Thyroid gland (tissue), 4 donors: Measurements from ENCODE around the gene IQGAP2. TPM values are rescaled to one million over a fixed set of nuclear protein-coding genes. Genes with fewer than 3 reads are reported as not detected.
"Not testable (repeated sequence)": the region's sequence is repeated elsewhere in the genome, so short reads cannot be mapped to it uniquely, and the experiment has no call there.

Experiments
- DNase-seq, 2 donors: peaks; one replicate each; pipeline ENCODE4 v3.0.0-alpha.2; 2019
- H3K27ac ChIP-seq, 3 donors: fragments of 200-600 bp; sonication (generic); 1 replicate in 2 of 3; 2 replicates in 1 of 3; pipeline ENCODE4 v1.5.1; 2016 to 2019; ENCODE audit warnings: mild to moderate bottlenecking in 1 of 3, moderate library complexity in 1 of 3
- H3K27me3 ChIP-seq: fragments of 200-600 bp; sonication (generic); one replicate; pipeline ENCODE4 v1.5.1; 2019
- H3K36me3 ChIP-seq, 2 donors: fragments of 200-600 bp; sonication (generic); one replicate each; pipeline ENCODE4 v1.5.1; 2016 to 2019
- H3K4me1 ChIP-seq, 2 donors: fragments of 200-600 bp; sonication (generic); one replicate each; pipeline ENCODE4 v1.5.1; 2017 to 2019
- H3K4me3 ChIP-seq, 3 donors: fragments of 200-600 bp; sonication (generic); replicated peaks in 1 of 3; 1 replicate in 2 of 3; 2 replicates in 1 of 3; pipeline ENCODE4 v1.5.1; 2016; ENCODE audit warnings: mild to moderate bottlenecking in 1 of 3
- H3K9me3 ChIP-seq: fragments of 200-600 bp; sonication (generic); one replicate; pipeline ENCODE4 v1.5.1; 2017
- CTCF ChIP-seq, 6 experiments: fragments of 200-600 bp in 3 of 6; fragments of 450-650 bp in 3 of 6; sonication (generic) in 3 of 6; IDR thresholded peaks; one replicate each; pipeline ENCODE4 v1.5.1; 2016 to 2019; ENCODE audit warnings: antibody characterized with exemption in 6 of 6, mild to moderate bottlenecking in 2 of 6, inconsistent platforms in 1 of 6, moderate library complexity in 1 of 6
- POLR2A ChIP-seq, 2 donors: fragments of 450-650 bp; IDR thresholded peaks; one replicate each; pipeline ENCODE4 v1.6.1; 2017; ENCODE audit warnings: antibody characterized with exemption in 2 of 2, mild to moderate bottlenecking in 2 of 2, moderate library complexity in 1 of 2
- WGBS, 2 donors: methylation state at CpG; one replicate each; pipeline ENCODE4 v1.1.5; 2017; 5-methylcytosine and 5-hydroxymethylcytosine counted together
- intact Hi-C: fragments of 100-400 bp; cut with DNase I; formaldehyde crosslinking; loops from one replicate; pipeline ENCODE4 v1.15.1; 2023
- total RNA-seq, 4 donors: library from RNA; depleted of rRNA; stranded (reverse); fragments of >200 nt; gene quantifications; one replicate each; pipeline ENCODE4 v1.2.3, GENCODE V29; 2016

IQGAP2 gene
- total RNA-seq, 4 donors from 2014 or later = 55.1 to 85.5 (median 64.0) TPM

GRCh38 chr5:76675364-76675763, 272.3 kb downstream of the IQGAP2 start:
- no peak overlapping the region for H3K27ac ChIP-seq
- intact Hi-C loops = no loop called here
- TF ChIP-seq CTCF (IDR thresholded peaks at IDR 0.05) (no peak), POLR2A (IDR thresholded peaks at IDR 0.05) (no peak)
- 89 to 97% methylated on average over 1 of the region's 1 CpG for WGBS, 2 donors
- H3K4me1 ChIP-seq = no peaks in the 10 kb centered on the region
- H3K4me3 ChIP-seq = no peak overlapping the region
- H3K36me3 ChIP-seq = no peaks in the 10 kb centered on the region
- DNase-seq = no peak
- H3K27me3 ChIP-seq = no peaks in the 10 kb centered on the region
- no peaks in the 10 kb centered on the region for H3K9me3 ChIP-seq

DNA sequence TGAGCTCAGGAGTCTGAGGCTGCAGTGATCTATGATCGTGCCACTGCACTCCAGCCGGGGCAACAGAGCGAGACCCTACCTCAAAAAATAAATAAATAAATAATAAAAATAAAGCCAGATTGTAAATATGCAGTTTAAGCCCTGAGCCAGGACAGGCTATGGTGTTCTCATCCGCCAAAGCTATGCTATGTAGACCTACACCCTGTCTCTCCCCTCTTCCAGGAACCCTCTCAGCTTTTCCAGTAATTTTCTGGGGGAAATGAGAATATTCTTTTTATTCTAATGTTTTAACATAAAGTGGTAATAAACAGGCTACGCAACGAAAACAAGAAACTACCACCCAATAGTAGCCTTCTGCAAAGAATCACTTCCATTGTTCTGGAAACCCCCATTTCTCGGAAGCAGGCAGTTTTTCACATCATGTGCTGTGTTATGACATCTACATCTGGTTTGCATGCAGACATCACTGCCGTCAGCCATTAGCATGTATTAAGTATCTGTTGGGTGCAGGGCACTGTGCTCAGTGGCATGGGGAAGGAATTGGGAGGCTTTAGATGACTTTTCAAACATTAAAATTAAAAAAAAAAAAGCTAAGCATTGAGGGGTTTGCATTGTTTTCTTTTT, 274.9 kb downstream of the IQGAP2 start:
- DNase-seq = no peak
- Histone ChIP-seq H3K27me3 (no peaks in the 10 kb centered on the region), H3K9me3 (no peaks in the 10 kb centered on the region), H3K36me3 (no peaks in the 10 kb centered on the region), H3K27ac (no peak overlapping the region), H3K4me3 (no peak overlapping the region), H3K4me1 (no peaks in the 10 kb centered on the region)
- 95 to 98% methylated on average over 8 of the region's 8 CpGs for WGBS, 2 donors
- TF ChIP-seq POLR2A (IDR thresholded peaks at IDR 0.05) = no peak
- TF ChIP-seq CTCF (IDR thresholded peaks at IDR 0.05) = no peak
- intact Hi-C loops = no loop called here

DNA sequence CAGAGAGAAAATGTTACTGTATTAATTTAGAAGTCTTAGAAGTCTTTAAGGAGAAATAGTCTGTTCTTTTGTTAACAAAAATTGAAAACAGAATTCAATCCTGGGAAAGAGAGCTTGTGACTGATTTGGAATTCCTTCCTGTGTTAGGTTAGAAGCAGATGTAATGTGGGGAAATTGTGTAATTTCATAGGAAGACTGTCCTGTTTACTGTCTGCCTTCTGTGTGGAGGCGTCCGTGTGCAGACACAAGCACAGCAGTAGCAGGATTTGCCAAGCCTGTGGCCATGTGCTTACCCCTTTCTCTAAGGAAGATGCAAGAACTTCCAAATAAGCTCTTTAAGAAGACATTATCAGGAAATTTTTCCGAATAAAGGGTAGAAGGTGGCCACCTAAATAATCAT, 276.1 kb downstream of the IQGAP2 start:
- intact Hi-C loops = no loop called here
- TF ChIP-seq POLR2A (IDR thresholded peaks at IDR 0.05) (no peak), CTCF (IDR thresholded peaks at IDR 0.05) (no peak)
- H3K27ac ChIP-seq = no peak overlapping the region

DNA sequence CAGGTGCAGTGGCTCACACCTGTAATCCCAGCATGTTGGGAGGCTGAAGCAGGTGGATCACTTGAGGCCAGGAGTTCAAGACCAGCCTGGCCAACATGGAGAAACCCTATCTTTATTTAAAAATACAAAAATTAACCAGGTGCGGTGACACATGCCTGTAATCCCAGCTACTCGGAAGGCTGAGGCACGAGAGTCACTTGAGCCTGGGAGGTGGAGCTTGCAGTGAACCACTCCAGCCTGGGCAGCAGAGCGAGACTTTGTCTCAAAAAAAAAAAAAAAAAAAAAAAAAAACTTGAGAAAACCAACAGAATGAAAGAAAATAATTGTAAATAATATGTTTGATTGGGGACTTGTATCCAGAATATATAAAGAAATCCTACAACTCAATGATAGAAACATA, 277.7 kb downstream of the IQGAP2 start:
- 31 to 48% methylated on average over 4 of the region's 4 CpGs for WGBS, 2 donors
- H3K27ac ChIP-seq, H3K9me3 ChIP-seq, H3K4me1 ChIP-seq, intact Hi-C loops, H3K36me3 ChIP-seq, H3K4me3 ChIP-seq, H3K27me3 ChIP-seq: not testable (repeated sequence)
- DNase-seq = peak; percentile 79 to 83

More for the DNA sequence above, 276.1 kb downstream of the IQGAP2 start:
- Histone ChIP-seq H3K4me1 (no peaks in the 10 kb centered on the region), H3K36me3 (no peaks in the 10 kb centered on the region), H3K27me3 (no peaks in the 10 kb centered on the region), H3K4me3 (no peak overlapping the region), H3K9me3 (no peaks in the 10 kb centered on the region)
- 72 to 86% methylated on average over 3 of the region's 3 CpGs for WGBS, 2 donors
- DNase-seq = no peak

DNA sequence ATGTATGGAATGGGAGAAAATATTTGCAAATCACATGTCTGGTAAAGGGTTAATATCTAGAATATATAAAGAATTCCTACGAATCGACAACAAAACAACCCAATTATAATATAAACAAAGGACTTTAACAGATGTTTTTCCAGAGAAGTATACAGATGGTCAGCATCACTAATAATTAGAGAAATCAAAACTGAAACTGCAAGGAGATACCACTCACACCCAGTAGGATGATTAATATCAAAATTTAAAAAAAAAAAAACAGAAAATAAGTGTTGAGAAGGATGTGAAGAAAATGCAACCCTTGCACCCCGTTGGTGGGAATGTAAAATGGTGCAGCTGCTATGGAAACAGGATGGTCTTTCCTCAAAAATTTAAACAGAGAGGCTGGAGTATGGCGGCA, 278.2 kb downstream of the IQGAP2 start:
- no peak overlapping the region for H3K4me3 ChIP-seq
- peaks cover 0 to 6% of the 10 kb centered on the region in 2 donors for H3K4me1 ChIP-seq
- H3K36me3 ChIP-seq = no peaks in the 10 kb centered on the region
- intact Hi-C loops = no loop called here
- no peaks in the 10 kb centered on the region for H3K27me3 ChIP-seq
- H3K27ac ChIP-seq = no peak overlapping the region
- H3K9me3 ChIP-seq = no peaks in the 10 kb centered on the region
- 65 to 72% methylated on average over 4 of the region's 4 CpGs for WGBS, 2 donors
- TF ChIP-seq POLR2A (IDR thresholded peaks at IDR 0.05) (no peak), CTCF (IDR thresholded peaks at IDR 0.05) (no peak)
- no peak for DNase-seq
